WI38 (cell line): ENCODE data around the gene RWDD2A.
A peak's percentile ranks its signal among the peaks of the same experiment; 100 is the strongest.

Experiments
- H3K4me3 ChIP-seq: 2 replicates; pipeline ENCODE4 v1.5.1; 2011; ENCODE audit warnings: low read depth, mild to moderate bottlenecking, control low read depth, low read length
- TF ChIP-seq, protein P1 (sequence below): IDR thresholded peaks from 2 replicates; pipeline ENCODE4 v1.5.1; 2012; ENCODE audit warnings: low read depth, mild to moderate bottlenecking, control low read depth, low read length

The RWDD2A gene

GRCh38 chr6:83185096-83185495 lies 8.1 kb upstream of the RWDD2A start:
- no peak overlapping the region for H3K4me3 ChIP-seq
- TF ChIP-seq, protein P1, sequence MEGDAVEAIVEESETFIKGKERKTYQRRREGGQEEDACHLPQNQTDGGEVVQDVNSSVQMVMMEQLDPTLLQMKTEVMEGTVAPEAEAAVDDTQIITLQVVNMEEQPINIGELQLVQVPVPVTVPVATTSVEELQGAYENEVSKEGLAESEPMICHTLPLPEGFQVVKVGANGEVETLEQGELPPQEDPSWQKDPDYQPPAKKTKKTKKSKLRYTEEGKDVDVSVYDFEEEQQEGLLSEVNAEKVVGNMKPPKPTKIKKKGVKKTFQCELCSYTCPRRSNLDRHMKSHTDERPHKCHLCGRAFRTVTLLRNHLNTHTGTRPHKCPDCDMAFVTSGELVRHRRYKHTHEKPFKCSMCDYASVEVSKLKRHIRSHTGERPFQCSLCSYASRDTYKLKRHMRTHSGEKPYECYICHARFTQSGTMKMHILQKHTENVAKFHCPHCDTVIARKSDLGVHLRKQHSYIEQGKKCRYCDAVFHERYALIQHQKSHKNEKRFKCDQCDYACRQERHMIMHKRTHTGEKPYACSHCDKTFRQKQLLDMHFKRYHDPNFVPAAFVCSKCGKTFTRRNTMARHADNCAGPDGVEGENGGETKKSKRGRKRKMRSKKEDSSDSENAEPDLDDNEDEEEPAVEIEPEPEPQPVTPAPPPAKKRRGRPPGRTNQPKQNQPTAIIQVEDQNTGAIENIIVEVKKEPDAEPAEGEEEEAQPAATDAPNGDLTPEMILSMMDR: no peak

DNA sequence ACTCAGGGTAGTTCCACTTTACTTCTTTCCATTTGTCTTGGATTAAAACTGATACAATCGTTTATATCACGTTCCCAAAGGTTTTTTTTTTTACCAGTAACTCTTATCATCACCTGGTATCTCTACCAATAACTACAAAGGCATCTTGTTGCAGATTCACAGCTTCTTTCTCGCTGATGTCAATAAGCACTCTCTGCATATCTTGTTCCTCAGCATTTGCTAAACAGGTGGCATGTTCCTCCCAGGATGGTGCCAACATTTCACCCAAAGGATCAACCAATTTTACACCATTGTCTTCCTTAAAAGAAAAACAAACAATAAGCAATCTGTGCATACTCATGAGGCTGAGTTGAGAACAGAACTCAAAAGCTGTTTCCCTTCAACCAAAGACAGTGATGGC lies 4.7 kb upstream of the RWDD2A start:
- TF ChIP-seq, protein P1: no peak
- no peak overlapping the region for H3K4me3 ChIP-seq

- TF ChIP-seq, protein P1: no peak
- no peak overlapping the region for H3K4me3 ChIP-seq
Observed at GRCh38 chr6:83190626-83191025, 2.5 kb upstream of the RWDD2A start.

DNA sequence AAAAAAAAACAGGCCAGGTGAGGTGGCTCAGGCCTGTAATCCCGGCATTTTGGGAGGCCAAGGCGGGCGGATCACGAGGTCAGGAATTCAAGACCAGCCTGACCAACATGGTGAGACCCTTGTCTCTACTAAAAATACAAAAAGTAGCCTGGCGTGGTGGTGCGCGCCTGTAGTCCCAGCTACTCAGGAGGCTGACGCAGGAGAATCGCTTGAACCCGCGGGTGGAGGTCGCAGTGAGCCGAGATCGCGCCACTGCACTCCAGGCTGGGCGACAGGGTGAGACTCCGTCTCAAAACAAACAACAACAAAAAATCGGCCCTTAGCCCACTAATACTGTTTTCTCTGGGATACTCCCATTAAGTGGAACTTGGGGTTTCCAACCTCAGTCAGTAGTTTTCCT lies 1.2 kb upstream of the RWDD2A start:
- H3K4me3 ChIP-seq: peak overlapping the region; percentile 74

GRCh38 chr6:83192456-83192855 lies 701 bp upstream of the RWDD2A start:
- peak overlapping the region; percentile 74 for H3K4me3 ChIP-seq
- TF ChIP-seq, protein P1: no peak

GRCh38 chr6:83193747-83194566 lies 800 bp downstream of the RWDD2A start:
- TF ChIP-seq, protein P1: no peak
- H3K4me3 ChIP-seq: peak overlapping the region; percentile 74

- H3K4me3 ChIP-seq: no peak overlapping the region
- TF ChIP-seq, protein P1: no peak
Observed at GRCh38 chr6:83198486-83199172, 5.5 kb downstream of the RWDD2A start.
